Tibial artery (tissue), 4 donors: ENCODE measurements around the gene CDCA8.

Source experiments
- DNase-seq, 2 donors: peaks; one replicate each; pipeline ENCODE4 v3.0.0-alpha.2; 2019
- H3K27ac ChIP-seq, 2 donors: fragments of 200-600 bp; sonication (generic) in 1 of 2; 1 replicate in 1 of 2; 2 replicates in 1 of 2; pipeline ENCODE4 v1.5.1; 2018 to 2019; ENCODE audit warnings: mild to moderate bottlenecking in 1 of 2
- H3K27me3 ChIP-seq, 2 donors: fragments of 200-600 bp; sonication (generic) in 1 of 2; one replicate each; pipeline versions ENCODE4 v1.5.1 to v1.6.0; 2016 to 2019
- H3K36me3 ChIP-seq, 3 donors: fragments of 200-600 bp; sonication (generic) in 2 of 3; one replicate each; pipeline ENCODE4 v1.5.1; 2016 to 2019; ENCODE audit warnings: mild to moderate bottlenecking in 2 of 3
- H3K4me1 ChIP-seq, 4 donors: fragments of 200-600 bp; sonication (generic) in 2 of 4; 1 replicate in 3 of 4; 2 replicates in 1 of 4; pipeline ENCODE4 v1.5.1; 2016 to 2019
- H3K4me3 ChIP-seq, 2 donors: fragments of 200-600 bp; sonication (generic) in 1 of 2; 1 replicate in 1 of 2; 2 replicates in 1 of 2; pipeline ENCODE4 v1.5.1; 2018 to 2019; ENCODE audit warnings: mild to moderate bottlenecking in 2 of 2
- H3K9me3 ChIP-seq, 3 donors: fragments of 200-600 bp; sonication (generic) in 1 of 3; one replicate each; pipeline ENCODE4 v1.5.1; 2016 to 2019
- CTCF ChIP-seq, 2 experiments: fragments of 200-600 bp in 1 of 2; fragments of 450-650 bp in 1 of 2; IDR thresholded peaks; one replicate each; pipeline ENCODE4 v1.5.1; 2017 to 2019; ENCODE audit warnings: antibody characterized with exemption in 2 of 2, mild to moderate bottlenecking in 1 of 2, moderate library complexity in 1 of 2
- intact Hi-C: fragments of 100-400 bp; cut with DNase I; formaldehyde crosslinking; loops from one replicate; pipeline ENCODE4 v1.15.0; 2023; ENCODE audit warnings: low total_unique reads

CDCA8 gene

GRCh38 chr1:37663426-37664000, 28.8 kb upstream of the CDCA8 start:
- no peak overlapping the region for H3K4me3 ChIP-seq
- H3K27me3 ChIP-seq = peaks cover 0 to 31% of the 10 kb centered on the region in 2 donors
- DNase-seq = no peak
- H3K9me3 ChIP-seq = no peaks in the 10 kb centered on the region
- no peaks in the 10 kb centered on the region for H3K4me1 ChIP-seq
- intact Hi-C loops = no loop called here
- no peak overlapping the region for H3K27ac ChIP-seq
- TF ChIP-seq CTCF (IDR thresholded peaks at IDR 0.05) = no peak
- no peaks in the 10 kb centered on the region for H3K36me3 ChIP-seq

GRCh38 chr1:37666241-37666867, 26.0 kb upstream of the CDCA8 start:
- no peak overlapping the region for H3K4me3 ChIP-seq
- peaks cover 0 to 32% of the 10 kb centered on the region in 2 donors for H3K27me3 ChIP-seq
- intact Hi-C loops = no loop called here
- H3K9me3 ChIP-seq = no peaks in the 10 kb centered on the region
- H3K27ac ChIP-seq = no peak overlapping the region
- DNase-seq = no peak
- TF ChIP-seq CTCF (IDR thresholded peaks at IDR 0.05) = no peak
- H3K4me1 ChIP-seq = no peaks in the 10 kb centered on the region
- H3K36me3 ChIP-seq = no peaks in the 10 kb centered on the region

DNA sequence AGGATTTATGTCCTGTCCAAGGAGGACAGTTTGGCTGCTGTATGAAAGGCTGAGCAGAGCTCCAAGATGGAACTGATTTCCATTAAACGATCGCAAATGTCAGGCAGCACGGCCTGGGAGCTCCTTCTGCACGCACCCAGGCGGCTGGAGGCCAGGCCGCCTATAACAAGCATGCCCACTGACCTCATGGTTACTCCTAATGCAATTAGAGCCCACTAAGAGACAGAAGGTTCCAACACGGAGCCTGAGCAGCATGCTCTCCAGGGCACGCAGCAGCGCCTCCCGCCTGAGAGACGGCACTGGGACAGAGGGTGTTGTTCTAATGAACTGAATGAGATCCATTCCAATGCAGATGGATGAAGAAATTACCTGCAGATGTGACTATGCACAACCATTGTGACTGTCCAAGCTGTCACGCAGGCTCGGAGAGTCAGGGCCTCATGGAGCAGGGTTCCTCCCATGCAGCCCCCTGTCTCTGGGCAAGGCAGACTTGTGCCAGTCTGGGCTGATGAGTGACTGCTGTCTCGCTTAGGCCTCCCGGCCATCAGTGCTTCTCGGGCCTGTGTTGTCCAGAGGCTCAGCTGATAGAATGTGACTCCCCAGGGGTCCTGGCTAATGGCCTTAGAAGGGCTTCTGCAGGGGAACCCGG, 25.2 kb upstream of the CDCA8 start:
- Histone ChIP-seq H3K27me3 (peaks cover 0 to 31% of the 10 kb centered on the region in 2 donors), H3K4me3 (no peak overlapping the region), H3K36me3 (no peaks in the 10 kb centered on the region), H3K4me1 (no peaks in the 10 kb centered on the region), H3K27ac (no peak overlapping the region), H3K9me3 (no peaks in the 10 kb centered on the region)
- TF ChIP-seq CTCF (IDR thresholded peaks at IDR 0.05) = no peak
- intact Hi-C loops = no loop called here
- no peak for DNase-seq

DNA sequence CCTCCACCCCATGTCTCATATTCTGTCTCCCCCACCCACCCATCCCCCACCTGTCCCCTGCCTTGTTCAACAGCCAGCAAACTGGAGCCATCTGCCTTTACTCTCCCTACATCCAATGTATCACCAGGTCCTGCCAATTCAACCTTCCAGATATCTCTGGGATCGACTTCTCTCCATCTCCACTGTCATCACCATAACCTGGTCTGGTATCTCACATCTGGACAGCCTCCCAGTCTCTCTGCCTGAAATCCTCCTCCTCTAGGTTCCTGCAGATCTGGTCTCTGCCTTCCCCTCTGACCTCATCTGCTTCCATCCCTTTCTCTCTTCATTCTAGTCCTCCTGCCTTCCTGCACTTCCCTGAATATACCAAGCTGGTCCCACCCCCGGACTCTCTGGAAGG, 22.2 kb upstream of the CDCA8 start:
- no peaks in the 10 kb centered on the region for H3K9me3 ChIP-seq
- no peak for DNase-seq
- no peaks in the 10 kb centered on the region for H3K36me3 ChIP-seq
- H3K4me1 ChIP-seq = no peaks in the 10 kb centered on the region
- no peak overlapping the region for H3K27ac ChIP-seq
- intact Hi-C loops = no loop called here
- no peak for TF ChIP-seq CTCF (IDR thresholded peaks at IDR 0.05)
- peaks cover 0 to 25% of the 10 kb centered on the region in 2 donors for H3K27me3 ChIP-seq
- H3K4me3 ChIP-seq = no peak overlapping the region

DNA sequence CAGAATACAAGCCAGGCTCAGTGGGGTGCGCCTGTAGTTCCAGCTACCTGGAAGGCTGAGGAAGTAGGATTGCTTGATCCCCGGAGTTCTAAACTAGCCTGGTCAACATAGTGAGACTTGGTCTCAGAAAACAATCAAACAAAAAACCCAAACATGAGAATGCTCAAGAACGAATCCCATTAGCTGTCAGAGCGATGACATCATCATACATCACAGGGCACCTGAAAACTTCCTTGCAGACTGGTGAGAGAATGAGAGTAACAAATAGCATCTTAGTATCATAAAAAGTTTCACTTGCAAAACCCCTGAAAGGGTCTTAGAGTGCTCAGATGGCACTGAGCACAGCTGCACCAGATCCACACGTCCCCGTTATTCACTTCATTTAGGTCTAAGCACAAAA, 21.1 kb upstream of the CDCA8 start:
- peaks cover 0 to 11% (median 6%) of the 10 kb centered on the region in 4 donors for H3K4me1 ChIP-seq
- no peaks in the 10 kb centered on the region for H3K9me3 ChIP-seq
- intact Hi-C loops = no loop called here
- no peak overlapping the region for H3K4me3 ChIP-seq
- H3K27ac ChIP-seq = no peak overlapping the region
- H3K36me3 ChIP-seq = no peaks in the 10 kb centered on the region
- peaks cover 0 to 25% of the 10 kb centered on the region in 2 donors for H3K27me3 ChIP-seq
- DNase-seq = no peak
- TF ChIP-seq CTCF (IDR thresholded peaks at IDR 0.05) = no peak
